ENCODE measurements around the gene DAPK2.

Gene DAPK2

DNA sequence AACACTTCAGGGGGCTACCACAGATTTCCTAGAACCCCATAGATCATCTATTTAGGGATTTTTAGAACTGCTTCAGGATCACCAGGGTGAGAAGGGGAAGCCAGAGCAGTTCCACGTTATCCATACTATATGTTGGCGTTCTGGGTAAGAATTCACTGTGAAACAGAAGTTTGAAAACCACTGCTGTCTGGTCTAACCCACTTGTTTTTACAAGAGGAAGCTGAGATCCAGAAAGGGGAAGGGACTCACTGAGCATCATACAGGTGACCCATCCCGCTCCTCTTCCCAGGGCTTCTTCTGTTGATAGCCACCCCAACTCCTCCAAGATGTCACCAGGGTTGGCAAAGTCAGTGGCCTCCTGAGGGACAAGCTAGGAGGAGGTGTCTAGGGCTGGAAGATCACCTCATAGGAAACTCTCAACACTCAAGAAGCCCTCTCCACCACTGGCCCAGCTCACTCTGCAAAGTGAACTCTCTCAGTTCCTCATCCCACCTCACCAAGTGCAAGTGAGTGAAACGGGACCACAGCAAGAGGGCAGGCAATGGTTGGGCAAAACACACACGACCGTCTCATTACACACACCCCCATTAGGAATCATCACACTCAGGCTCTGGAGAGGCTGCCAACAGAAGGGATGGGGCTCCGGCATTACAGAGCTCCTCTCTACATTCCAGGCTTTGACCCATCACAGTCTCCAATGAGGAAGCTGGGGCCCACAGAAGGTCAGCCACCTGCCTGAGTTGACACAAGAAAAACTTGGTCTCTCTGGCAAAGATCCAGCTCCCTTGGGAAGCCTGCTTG is 1.8 kb downstream of the DAPK2 start:
- TF ChIP-seq, protein P1, sequence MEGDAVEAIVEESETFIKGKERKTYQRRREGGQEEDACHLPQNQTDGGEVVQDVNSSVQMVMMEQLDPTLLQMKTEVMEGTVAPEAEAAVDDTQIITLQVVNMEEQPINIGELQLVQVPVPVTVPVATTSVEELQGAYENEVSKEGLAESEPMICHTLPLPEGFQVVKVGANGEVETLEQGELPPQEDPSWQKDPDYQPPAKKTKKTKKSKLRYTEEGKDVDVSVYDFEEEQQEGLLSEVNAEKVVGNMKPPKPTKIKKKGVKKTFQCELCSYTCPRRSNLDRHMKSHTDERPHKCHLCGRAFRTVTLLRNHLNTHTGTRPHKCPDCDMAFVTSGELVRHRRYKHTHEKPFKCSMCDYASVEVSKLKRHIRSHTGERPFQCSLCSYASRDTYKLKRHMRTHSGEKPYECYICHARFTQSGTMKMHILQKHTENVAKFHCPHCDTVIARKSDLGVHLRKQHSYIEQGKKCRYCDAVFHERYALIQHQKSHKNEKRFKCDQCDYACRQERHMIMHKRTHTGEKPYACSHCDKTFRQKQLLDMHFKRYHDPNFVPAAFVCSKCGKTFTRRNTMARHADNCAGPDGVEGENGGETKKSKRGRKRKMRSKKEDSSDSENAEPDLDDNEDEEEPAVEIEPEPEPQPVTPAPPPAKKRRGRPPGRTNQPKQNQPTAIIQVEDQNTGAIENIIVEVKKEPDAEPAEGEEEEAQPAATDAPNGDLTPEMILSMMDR (conservative IDR thresholded peaks at IDR 0.05; ENCODE audit: low read depth, low read length): no peak

DNA sequence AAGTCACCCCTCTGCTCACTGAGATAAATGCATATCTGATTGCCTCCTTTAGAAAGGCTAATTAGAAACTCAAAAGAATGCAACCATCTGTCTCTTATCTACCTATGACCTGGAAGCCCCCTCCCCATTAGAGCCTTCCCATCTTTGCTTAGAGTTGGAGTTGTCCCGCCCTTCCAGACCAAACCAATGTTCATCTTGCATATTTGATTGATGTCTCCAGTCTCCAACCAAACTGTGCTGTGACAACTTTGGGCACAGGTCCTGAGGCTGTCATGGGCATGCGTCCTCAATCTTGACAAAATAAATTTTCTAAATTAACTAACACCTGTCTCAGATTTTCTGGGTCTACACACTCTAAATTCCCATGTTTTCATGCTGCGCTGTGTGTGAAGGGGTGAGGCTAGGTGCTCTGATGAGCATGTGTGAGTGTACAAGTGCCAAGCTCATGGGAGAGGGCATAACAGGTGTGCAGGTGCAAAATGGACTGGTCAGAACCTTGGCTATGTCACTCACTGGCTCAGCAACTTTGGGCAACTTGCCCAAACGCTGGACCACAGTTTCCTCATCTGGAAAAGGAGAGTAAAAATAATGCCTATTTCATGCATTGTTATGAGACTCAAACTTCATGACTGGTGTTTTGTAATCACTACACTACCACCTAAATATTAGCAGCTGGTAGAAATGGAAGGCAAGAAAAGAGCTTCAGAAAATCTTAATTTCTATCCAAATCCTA is 7.2 kb downstream of the DAPK2 start:
- no peak for DNase-seq (ENCODE audit: low read depth)

More for the DNA sequence above, 1.8 kb downstream of the DAPK2 start:
- peak overlapping the region; percentile 59 for H3K4me3 ChIP-seq (ENCODE audit: low read depth, low read length)
- peak; percentile 18 for DNase-seq (ENCODE audit: low read depth)

GRCh38 chr15:64037966-64038365 is 8.3 kb downstream of the DAPK2 start:
- TF ChIP-seq, protein P1 (conservative IDR thresholded peaks at IDR 0.05; ENCODE audit: low read depth, low read length): no peak
- no peak for DNase-seq (ENCODE audit: low read depth)
- no peak overlapping the region for H3K4me3 ChIP-seq (ENCODE audit: low read depth, low read length)

More for the DNA sequence above, 7.2 kb downstream of the DAPK2 start:
- TF ChIP-seq, protein P1 (conservative IDR thresholded peaks at IDR 0.05; ENCODE audit: low read depth, low read length): no peak
- no peak overlapping the region for H3K4me3 ChIP-seq (ENCODE audit: low read depth, low read length)

- TF ChIP-seq, protein P1 (conservative IDR thresholded peaks at IDR 0.05; ENCODE audit: low read depth, low read length): no peak
- H3K4me3 ChIP-seq (ENCODE audit: low read depth, low read length): no peak overlapping the region
- no peak for DNase-seq (ENCODE audit: low read depth)
These were observed 9.2 kb downstream of the DAPK2 start for GRCh38 chr15:64037116-64037515.

DNA sequence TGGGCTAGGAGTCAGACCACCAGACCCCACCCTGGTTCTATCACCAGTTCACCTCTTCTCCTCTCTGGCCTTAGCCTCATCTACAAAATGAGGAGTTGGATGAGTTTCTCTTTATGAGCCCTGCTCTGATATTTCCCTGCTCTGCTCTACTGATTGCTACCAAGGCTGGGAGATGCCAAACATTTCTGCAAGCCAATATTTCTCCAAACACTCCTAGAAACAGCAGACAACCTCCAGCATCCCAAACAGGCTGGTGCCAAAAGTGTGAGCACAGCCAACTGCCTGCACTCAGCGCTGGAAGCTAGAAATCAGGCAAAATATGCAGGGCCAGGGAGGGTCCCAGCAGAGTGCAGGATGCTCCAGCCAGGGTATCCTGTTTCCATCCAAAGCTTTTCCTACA is 10.8 kb downstream of the DAPK2 start:
- H3K4me3 ChIP-seq (ENCODE audit: low read depth, low read length): no peak overlapping the region
- TF ChIP-seq, protein P1 (conservative IDR thresholded peaks at IDR 0.05; ENCODE audit: low read depth, low read length): no peak
- no peak for DNase-seq (ENCODE audit: low read depth)

DNA sequence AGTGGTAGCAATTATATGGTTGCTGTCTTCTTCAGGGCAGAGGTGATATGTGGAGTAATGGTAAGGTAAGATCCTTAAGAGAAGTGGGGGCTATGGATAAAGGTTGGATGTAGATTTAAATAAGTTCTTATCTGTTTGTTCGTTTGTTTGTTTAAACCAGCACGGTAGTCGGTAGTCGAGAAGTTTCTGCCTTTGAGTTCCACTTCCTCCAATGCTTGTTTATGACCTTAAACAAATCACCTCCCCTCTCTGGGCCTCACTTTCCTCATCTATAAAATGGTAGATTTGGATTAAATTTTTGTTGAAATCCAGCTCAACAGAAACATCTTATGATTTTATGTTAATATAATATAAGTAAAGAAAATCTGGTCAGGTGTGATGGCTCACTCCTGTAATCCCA is 11.8 kb downstream of the DAPK2 start:
- H3K4me3 ChIP-seq (ENCODE audit: low read depth, low read length): no peak overlapping the region
- TF ChIP-seq, protein P1 (conservative IDR thresholded peaks at IDR 0.05; ENCODE audit: low read depth, low read length): no peak
- DNase-seq (ENCODE audit: low read depth): no peak
